HCT116 (cell line): ENCODE data around the gene ITIH5.

ENCODE experiments used
- EGR1 ChIP-seq: IDR thresholded peaks from 2 replicates; pipeline ENCODE4 v1.6.1; 2012; ENCODE audit warnings: low read depth
- EZH2 ChIP-seq: fragments of 200-600 bp; sonication (generic); IDR thresholded peaks from 2 replicates; pipeline ENCODE4 v1.6.1; 2017; ENCODE audit warnings: antibody characterized with exemption, mixed run types
- FOSL1 ChIP-seq: IDR thresholded peaks from 2 replicates; pipeline ENCODE4 v1.6.1; 2012; ENCODE audit warnings: low read depth
- POLR2AphosphoS5 ChIP-seq: IDR thresholded peaks from 2 replicates; pipeline ENCODE4 v1.6.1; 2011; ENCODE audit warnings: mild to moderate bottlenecking, low read depth, low read length, moderate library complexity
- TCF7L2 ChIP-seq: IDR thresholded peaks from 2 replicates; pipeline ENCODE4 v1.7.0; 2011; ENCODE audit warnings: borderline replicate concordance, inconsistent platforms; ENCODE audit not compliant: insufficient read depth, insufficient read length; ENCODE audit errors: extremely low read depth
- TF ChIP-seq, protein P1 (sequence below), 3 experiments: fragments of 200-600 bp in 1 of 3; sonication (generic) in 1 of 3; IDR thresholded peaks in 2 of 3; conservative IDR thresholded peaks in 1 of 3; 2 replicates each; pipeline ENCODE4 v1.5.1; 2012 to 2017; ENCODE audit warnings: low read depth in 2 of 3, low read length in 2 of 3, antibody characterized with exemption in 1 of 3, borderline replicate concordance in 1 of 3, control low read depth in 1 of 3, mild to moderate bottlenecking in 1 of 3, mixed read lengths in 1 of 3, mixed run types in 1 of 3, moderate library complexity in 1 of 3; ENCODE audit not compliant: insufficient read depth in 1 of 3

- TF ChIP-seq EZH2 (no peak), TCF7L2 (no peak), FOSL1 (no peak), EGR1 (no peak), POLR2AphosphoS5 (no peak)
- TF ChIP-seq, protein P1, sequence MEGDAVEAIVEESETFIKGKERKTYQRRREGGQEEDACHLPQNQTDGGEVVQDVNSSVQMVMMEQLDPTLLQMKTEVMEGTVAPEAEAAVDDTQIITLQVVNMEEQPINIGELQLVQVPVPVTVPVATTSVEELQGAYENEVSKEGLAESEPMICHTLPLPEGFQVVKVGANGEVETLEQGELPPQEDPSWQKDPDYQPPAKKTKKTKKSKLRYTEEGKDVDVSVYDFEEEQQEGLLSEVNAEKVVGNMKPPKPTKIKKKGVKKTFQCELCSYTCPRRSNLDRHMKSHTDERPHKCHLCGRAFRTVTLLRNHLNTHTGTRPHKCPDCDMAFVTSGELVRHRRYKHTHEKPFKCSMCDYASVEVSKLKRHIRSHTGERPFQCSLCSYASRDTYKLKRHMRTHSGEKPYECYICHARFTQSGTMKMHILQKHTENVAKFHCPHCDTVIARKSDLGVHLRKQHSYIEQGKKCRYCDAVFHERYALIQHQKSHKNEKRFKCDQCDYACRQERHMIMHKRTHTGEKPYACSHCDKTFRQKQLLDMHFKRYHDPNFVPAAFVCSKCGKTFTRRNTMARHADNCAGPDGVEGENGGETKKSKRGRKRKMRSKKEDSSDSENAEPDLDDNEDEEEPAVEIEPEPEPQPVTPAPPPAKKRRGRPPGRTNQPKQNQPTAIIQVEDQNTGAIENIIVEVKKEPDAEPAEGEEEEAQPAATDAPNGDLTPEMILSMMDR (IDR thresholded peaks at IDR 0.05 in 2 of 3, conservative IDR thresholded peaks at IDR 0.05 in 1 of 3; ENCODE audit: borderline replicate concordance in 1 of 3, insufficient read depth in 1 of 3, low read depth in 2 of 3, low read length in 2 of 3), result no peak
These were observed 146.0 kb downstream of the ITIH5 start for GRCh38 chr10:7520507-7521485.
